Suprapubic skin (tissue), 4 donors: Measurements from ENCODE around the gene PGC. TPM values are rescaled to one million over a fixed set of nuclear protein-coding genes. Genes with fewer than 3 reads are reported as not detected.

Experiments used
- DNase-seq, 2 donors: peaks; one replicate each; pipeline ENCODE4 v3.0.0-alpha.2; 2019; ENCODE audit warnings: low spot score in 2 of 2
- H3K27ac ChIP-seq: fragments of 200-600 bp; sonication (generic); one replicate; pipeline ENCODE4 v1.5.1; 2019
- H3K27me3 ChIP-seq: fragments of 200-600 bp; sonication (generic); one replicate; pipeline ENCODE4 v1.5.1; 2019
- H3K36me3 ChIP-seq: fragments of 200-600 bp; sonication (generic); one replicate; pipeline ENCODE4 v1.5.1; 2019
- H3K4me1 ChIP-seq: fragments of 200-600 bp; sonication (generic); one replicate; pipeline ENCODE4 v1.5.1; 2019
- H3K4me3 ChIP-seq: fragments of 200-600 bp; sonication (generic); one replicate; pipeline ENCODE4 v1.5.1; 2019; ENCODE audit warnings: mild to moderate bottlenecking
- H3K9me3 ChIP-seq: fragments of 200-600 bp; sonication (generic); one replicate; pipeline ENCODE4 v1.5.1; 2019
- EP300 ChIP-seq: sonication (generic); formaldehyde crosslinking; IDR thresholded peaks from one replicate; pipeline ENCODE4 v1.6.1; 2017; ENCODE audit warnings: antibody characterized with exemption
- POLR2A ChIP-seq, 2 donors: fragments of 450-650 bp; IDR thresholded peaks; one replicate each; pipeline ENCODE4 v1.6.1; 2017; ENCODE audit warnings: antibody characterized with exemption in 2 of 2, mild to moderate bottlenecking in 2 of 2, moderate library complexity in 2 of 2
- POLR2AphosphoS5 ChIP-seq, 3 donors: sonication (generic); formaldehyde crosslinking; IDR thresholded peaks; one replicate each; pipeline ENCODE4 v1.6.1; 2017; ENCODE audit warnings: antibody characterized with exemption in 3 of 3
- WGBS: methylation state at CpG from one replicate; pipeline ENCODE4 v1.1.5; 2018; 5-methylcytosine and 5-hydroxymethylcytosine counted together
- total RNA-seq, 4 donors: library from RNA; depleted of rRNA; stranded (reverse); fragments of >200 nt; gene quantifications; one replicate each; pipeline ENCODE4 v1.1.0, GENCODE V29; 2016
- TF ChIP-seq, protein P1 (sequence below), 2 donors: fragments of 200-600 bp in 1 of 2; fragments of 450-650 bp in 1 of 2; sonication (generic) in 1 of 2; IDR thresholded peaks; one replicate each; pipeline ENCODE4 v1.5.1; 2016 to 2019; ENCODE audit warnings: antibody characterized with exemption in 2 of 2, mild to moderate bottlenecking in 1 of 2, moderate library complexity in 1 of 2

Gene PGC
- total RNA-seq, 4 donors from 2014 or later, result not detected

DNA sequence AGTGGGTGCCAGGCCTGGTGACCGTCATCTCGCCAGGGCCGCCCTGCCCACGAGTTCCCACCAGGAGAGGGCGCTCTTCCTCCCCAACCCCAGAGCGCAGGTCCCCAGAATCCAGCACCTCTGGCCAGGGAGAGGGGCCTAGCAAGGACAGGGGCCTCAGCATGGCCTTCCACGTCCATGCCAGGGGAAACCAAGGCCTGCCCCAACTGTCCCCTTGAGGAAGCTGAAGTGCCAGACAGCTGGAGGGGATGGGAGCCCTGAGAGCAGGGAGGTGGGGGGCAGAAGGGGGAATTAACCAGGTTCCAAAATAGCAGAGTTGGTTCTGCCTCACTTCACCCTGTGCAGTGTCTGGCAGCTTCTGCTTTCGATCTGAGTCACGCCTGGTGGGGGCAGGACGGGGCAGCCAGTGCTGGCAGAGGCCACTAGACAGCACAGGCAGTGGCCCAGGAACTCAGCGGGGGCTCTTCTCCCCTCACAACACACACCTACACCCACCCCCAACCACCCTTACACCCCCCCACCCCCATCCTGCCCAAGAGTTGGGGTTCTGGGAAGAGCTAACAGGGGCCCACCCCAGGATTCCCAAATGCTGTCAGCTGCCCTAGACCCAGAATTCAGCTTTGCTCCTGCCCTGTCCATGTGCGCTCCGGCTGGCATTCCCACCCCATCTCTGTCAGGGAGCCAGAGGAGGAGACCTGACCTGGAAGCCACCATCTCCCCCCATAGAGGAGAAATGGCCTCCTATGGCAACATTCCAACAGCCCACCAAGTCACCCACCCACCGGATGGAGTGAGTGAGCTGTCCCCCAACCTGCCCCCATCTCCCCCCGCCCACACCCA is 41.0 kb downstream of the PGC start:
- 28% methylated on average over 8 of the region's 15 CpGs for WGBS
- Histone ChIP-seq H3K27me3 (no peaks in the 10 kb centered on the region), H3K36me3 (peaks cover 5% of the 10 kb centered on the region), H3K4me3 (no peak overlapping the region), H3K9me3 (no peaks in the 10 kb centered on the region), H3K27ac (peak overlapping the region; percentile 77), H3K4me1 (peaks cover 51% of the 10 kb centered on the region)
- DNase-seq, result peak in 1 of 2 donors; percentile 83
- no peak for TF ChIP-seq POLR2AphosphoS5 (IDR thresholded peaks at IDR 0.05)
- no peak for TF ChIP-seq EP300
- TF ChIP-seq, protein P1, sequence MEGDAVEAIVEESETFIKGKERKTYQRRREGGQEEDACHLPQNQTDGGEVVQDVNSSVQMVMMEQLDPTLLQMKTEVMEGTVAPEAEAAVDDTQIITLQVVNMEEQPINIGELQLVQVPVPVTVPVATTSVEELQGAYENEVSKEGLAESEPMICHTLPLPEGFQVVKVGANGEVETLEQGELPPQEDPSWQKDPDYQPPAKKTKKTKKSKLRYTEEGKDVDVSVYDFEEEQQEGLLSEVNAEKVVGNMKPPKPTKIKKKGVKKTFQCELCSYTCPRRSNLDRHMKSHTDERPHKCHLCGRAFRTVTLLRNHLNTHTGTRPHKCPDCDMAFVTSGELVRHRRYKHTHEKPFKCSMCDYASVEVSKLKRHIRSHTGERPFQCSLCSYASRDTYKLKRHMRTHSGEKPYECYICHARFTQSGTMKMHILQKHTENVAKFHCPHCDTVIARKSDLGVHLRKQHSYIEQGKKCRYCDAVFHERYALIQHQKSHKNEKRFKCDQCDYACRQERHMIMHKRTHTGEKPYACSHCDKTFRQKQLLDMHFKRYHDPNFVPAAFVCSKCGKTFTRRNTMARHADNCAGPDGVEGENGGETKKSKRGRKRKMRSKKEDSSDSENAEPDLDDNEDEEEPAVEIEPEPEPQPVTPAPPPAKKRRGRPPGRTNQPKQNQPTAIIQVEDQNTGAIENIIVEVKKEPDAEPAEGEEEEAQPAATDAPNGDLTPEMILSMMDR (IDR thresholded peaks at IDR 0.05), result peak; percentile 18 to 68

DNA sequence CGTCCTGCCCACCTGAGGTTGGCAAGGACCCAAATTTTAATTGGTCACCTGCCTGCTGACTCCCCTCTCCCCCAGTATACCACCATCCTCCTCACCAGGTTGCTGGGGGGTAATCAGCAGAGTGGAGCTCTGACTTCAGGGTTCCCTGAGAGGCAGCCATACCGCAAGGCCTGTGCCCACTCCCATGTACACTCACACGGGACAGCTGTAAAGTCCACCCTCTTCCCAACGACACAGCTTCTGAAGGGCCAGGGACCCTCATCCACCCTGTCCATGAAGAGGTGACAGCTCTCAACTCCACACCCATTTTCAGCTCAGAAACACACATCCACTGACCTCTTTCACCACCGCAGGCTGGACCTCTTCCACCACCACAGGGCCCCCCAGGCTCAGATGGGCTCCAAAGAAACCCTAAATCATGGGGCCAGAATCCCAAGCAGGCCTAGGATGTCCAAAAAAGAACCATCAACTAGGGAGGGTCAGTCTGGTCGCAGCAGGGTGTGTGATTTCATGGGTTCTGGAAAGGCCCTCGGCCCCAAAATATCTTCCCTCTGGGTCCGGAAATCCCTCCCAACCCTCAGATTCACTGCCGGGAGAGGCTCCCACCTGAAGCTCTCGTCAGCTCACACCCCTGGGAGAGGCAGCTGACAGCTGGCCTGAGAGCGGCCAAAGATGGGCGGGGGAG is 41.7 kb downstream of the PGC start:
- WGBS, result 62% methylated on average over 8 of the region's 12 CpGs
- Histone ChIP-seq H3K4me3 (no peak overlapping the region), H3K27ac (peak overlapping the region; percentile 77), H3K36me3 (peaks cover 5% of the 10 kb centered on the region), H3K4me1 (peaks cover 49% of the 10 kb centered on the region), H3K9me3 (no peaks in the 10 kb centered on the region), H3K27me3 (no peaks in the 10 kb centered on the region)
- TF ChIP-seq POLR2AphosphoS5 (IDR thresholded peaks at IDR 0.05), result no peak
- TF ChIP-seq POLR2A (IDR thresholded peaks at IDR 0.05), result no peak
- no peak for DNase-seq

DNA sequence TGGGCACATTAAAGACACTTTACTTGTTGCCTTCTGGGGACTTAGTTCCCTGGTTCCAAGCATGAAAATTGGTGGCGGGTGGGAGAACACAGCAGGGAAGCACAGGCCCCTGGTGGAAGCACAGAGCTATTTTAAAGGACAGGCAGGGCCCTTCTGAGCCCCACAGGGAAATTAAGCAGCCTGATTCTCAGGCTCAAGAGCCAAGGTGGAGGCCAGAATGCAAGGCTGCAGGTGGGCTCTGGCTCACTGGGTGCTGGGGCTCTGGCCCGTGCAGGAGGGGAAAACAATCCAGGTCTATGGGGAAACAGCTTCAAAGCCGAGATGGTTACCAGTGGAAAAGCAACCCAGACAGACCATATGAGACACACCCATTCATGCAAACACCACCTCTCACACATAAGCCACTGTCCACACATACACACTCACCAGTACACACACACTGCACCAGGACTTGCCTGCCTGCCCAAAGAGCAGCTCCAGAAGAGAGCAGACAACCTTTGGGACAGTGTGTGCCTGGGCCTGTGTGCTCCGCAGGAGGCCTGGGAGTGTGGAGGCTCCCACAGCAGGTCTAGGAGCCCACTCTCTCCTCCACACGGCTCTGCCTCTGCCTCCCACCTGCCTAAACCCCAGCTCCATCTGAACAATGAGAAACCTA is 42.4 kb downstream of the PGC start:
- WGBS, result 96% methylated on average over 3 of the region's 5 CpGs
- TF ChIP-seq POLR2A (IDR thresholded peaks at IDR 0.05) (no peak), POLR2AphosphoS5 (IDR thresholded peaks at IDR 0.05) (no peak), EP300 (no peak)
- TF ChIP-seq, protein P1 (IDR thresholded peaks at IDR 0.05), result no peak
- H3K4me3 ChIP-seq, result no peak overlapping the region
- H3K9me3 ChIP-seq, result no peaks in the 10 kb centered on the region
- peaks cover 49% of the 10 kb centered on the region for H3K4me1 ChIP-seq
- no peak overlapping the region for H3K27ac ChIP-seq
- H3K27me3 ChIP-seq, result no peaks in the 10 kb centered on the region
- peaks cover 5% of the 10 kb centered on the region for H3K36me3 ChIP-seq
- DNase-seq, result no peak

DNA sequence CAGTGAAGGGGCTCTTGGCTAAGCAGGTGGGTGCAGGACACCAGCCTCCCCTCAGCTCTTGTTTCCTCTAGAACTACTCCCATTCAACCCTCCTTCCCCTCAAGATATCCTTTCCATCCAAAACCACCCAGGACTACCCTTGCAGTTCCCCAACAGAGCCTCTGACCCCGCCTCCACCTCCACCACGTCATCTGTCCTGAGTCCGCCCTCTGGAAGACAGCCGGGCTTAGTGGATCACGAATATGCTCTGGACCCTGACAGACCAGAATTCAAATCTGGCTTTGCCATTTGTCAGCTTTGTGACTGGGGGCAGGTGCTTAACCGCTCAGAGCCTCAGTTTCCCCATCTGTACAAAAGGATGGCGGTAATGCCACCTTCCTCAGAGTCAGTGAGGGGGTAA is 43.2 kb downstream of the PGC start:
- no peak overlapping the region for H3K4me3 ChIP-seq
- peaks cover 5% of the 10 kb centered on the region for H3K36me3 ChIP-seq
- no peaks in the 10 kb centered on the region for H3K9me3 ChIP-seq
- no peaks in the 10 kb centered on the region for H3K27me3 ChIP-seq
- DNase-seq, result no peak
- 86% methylated on average over 7 of the region's 7 CpGs for WGBS
- no peak overlapping the region for H3K27ac ChIP-seq
- no peak for TF ChIP-seq EP300
- no peak for TF ChIP-seq POLR2AphosphoS5 (IDR thresholded peaks at IDR 0.05)
- no peak for TF ChIP-seq POLR2A (IDR thresholded peaks at IDR 0.05)
- TF ChIP-seq, protein P1 (IDR thresholded peaks at IDR 0.05), result no peak
- peaks cover 51% of the 10 kb centered on the region for H3K4me1 ChIP-seq

DNA sequence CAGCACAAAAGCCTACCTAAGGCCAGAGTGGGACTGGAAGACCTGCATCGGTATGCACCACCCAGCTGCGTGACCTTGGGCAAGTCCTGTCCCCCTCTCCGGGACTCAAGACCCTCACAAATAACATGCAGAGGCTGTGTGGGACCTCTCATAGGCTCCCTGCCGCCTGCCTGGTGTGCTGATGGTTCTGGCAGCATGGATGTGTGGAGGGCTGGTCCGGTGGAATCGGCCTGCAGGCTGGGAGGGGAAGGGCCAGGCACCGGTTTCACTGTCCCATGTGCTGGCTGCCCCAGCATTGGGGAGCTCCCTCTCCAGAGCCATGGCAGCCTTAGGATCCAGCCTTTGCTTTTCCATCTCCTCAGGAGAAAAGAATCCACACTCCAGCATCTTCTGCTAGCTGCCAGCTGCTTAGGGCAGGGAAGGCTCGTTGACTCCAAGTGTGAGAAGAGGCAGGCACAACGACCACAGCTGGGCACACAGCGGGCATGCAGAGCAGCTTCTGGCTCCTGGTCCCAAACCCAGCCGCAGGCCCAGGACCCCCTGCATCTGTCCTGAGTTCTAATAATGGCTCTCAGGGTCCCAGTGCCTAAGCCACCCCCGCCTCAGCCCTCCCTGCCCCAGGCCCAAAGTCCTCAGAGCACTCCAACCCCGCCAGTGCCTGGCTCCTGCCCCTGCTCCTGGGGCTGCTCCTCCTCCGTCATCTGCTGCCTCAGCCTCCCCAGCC is 44.3 kb downstream of the PGC start:
- no peak for TF ChIP-seq POLR2AphosphoS5 (IDR thresholded peaks at IDR 0.05)
- TF ChIP-seq EP300, result no peak
- peaks cover 44% of the 10 kb centered on the region for H3K4me1 ChIP-seq
- 87% methylated on average over 10 of the region's 14 CpGs for whole genome bisulfite sequencing
- H3K36me3 ChIP-seq, result peaks cover 5% of the 10 kb centered on the region
- H3K27ac ChIP-seq, result no peak overlapping the region
- H3K27me3 ChIP-seq, result no peaks in the 10 kb centered on the region
- no peaks in the 10 kb centered on the region for H3K9me3 ChIP-seq
- no peak for DNase-seq
- H3K4me3 ChIP-seq, result no peak overlapping the region
